T-cell (primary cell): ENCODE data around the gene CDH13. TPM values are rescaled to one million over a fixed set of nuclear protein-coding genes. Genes with fewer than 3 reads are reported as not detected.

ENCODE experiments used
- ATAC-seq, 4 experiments: fragments of 200-7000 bp in 3 of 4; fragments of 150-1000 bp in 1 of 4; cut with Tn5 transposase; replicated peaks in 1 of 4; 1 replicate in 3 of 4; 2 replicates in 1 of 4; pipeline ENCODE4 v1.10.0; 2021; ENCODE audit warnings: moderate library complexity in 3 of 4, mild to moderate bottlenecking in 2 of 4, moderate number of reproducible peaks in 1 of 4
- CTCF ChIA-PET, 2 donors: fragments of 300-600 bp; sonication (Branson Sonifier 250); formaldehyde crosslinking; loops; one replicate each; lab custom pipeline; 2022; ENCODE audit warnings: antibody characterized with exemption in 2 of 2; lab: Charles Lee
- POLR2A ChIA-PET, 2 donors: fragments of 300-600 bp; sonication (Branson Sonifier 250); formaldehyde crosslinking; loops; one replicate each; lab custom pipeline; 2022; ENCODE audit warnings: antibody characterized with exemption in 2 of 2; lab: Charles Lee
- DNase-seq, 35 experiments: peaks; one replicate each; pipeline versions ENCODE4 v3.0.0 to v3.0.0-alpha.2; 2013 to 2023
- H3K27ac ChIP-seq: one replicate; pipeline ENCODE4 v1.5.1; 2013; ENCODE audit warnings: low read length
- H3K27me3 ChIP-seq, 2 experiments: replicated peaks in 1 of 2; 1 replicate in 1 of 2; 2 replicates in 1 of 2; pipeline versions ENCODE4 v1.6.1 to v1.7.0; 2013; ENCODE audit warnings: low read length in 1 of 2, mixed read lengths in 1 of 2; ENCODE audit not compliant: control insufficient read depth in 2 of 2, insufficient read depth in 2 of 2; ENCODE audit errors: extremely low read depth in 1 of 2
- H3K36me3 ChIP-seq, 2 donors: 1 replicate in 1 of 2; 2 replicates in 1 of 2; pipeline versions ENCODE4 v1.6.1 to v1.7.0; 2013; ENCODE audit warnings: low read length in 1 of 2; ENCODE audit not compliant: control insufficient read depth in 2 of 2, insufficient read depth in 1 of 2; ENCODE audit errors: extremely low read depth in 1 of 2
- H3K4me1 ChIP-seq, 2 experiments: 1 replicate in 1 of 2; 2 replicates in 1 of 2; pipeline versions ENCODE4 v1.6.1 to v1.7.0; 2013; ENCODE audit warnings: low read length in 2 of 2, mixed read lengths in 1 of 2; ENCODE audit not compliant: insufficient read depth in 2 of 2, control insufficient read depth in 1 of 2; ENCODE audit errors: extremely low read depth in 1 of 2
- H3K4me3 ChIP-seq, 2 donors: 1 replicate in 1 of 2; 2 replicates in 1 of 2; pipeline versions ENCODE4 v1.5.1 to v1.7.0; 2013; ENCODE audit warnings: mild to moderate bottlenecking in 2 of 2, low read length in 1 of 2, moderate library complexity in 1 of 2; ENCODE audit not compliant: control insufficient read depth in 1 of 2; ENCODE audit errors: extremely low read depth in 1 of 2
- H3K9me3 ChIP-seq: 2 replicates; pipeline ENCODE4 v1.7.0; 2013
- H3K27ac Mint-ChIP-seq, 2 donors: one replicate each; pipeline ENCODE4 v1.8.0; 2020 to 2021; ENCODE audit warnings: mild to moderate bottlenecking in 2 of 2, mixed read lengths in 2 of 2
- H3K27me3 Mint-ChIP-seq, 2 donors: one replicate each; pipeline ENCODE4 v1.8.0; 2021 to 2022; ENCODE audit warnings: mixed read lengths in 2 of 2
- H3K36me3 Mint-ChIP-seq: one replicate; pipeline ENCODE4 v1.8.0; 2021; ENCODE audit warnings: mixed read lengths
- H3K4me1 Mint-ChIP-seq, 3 donors: one replicate each; pipeline ENCODE4 v1.8.0; 2020 to 2022; ENCODE audit warnings: mixed read lengths in 3 of 3, mild to moderate bottlenecking in 1 of 3
- H3K4me3 Mint-ChIP-seq, 3 donors: one replicate each; pipeline ENCODE4 v1.8.0; 2020 to 2022; ENCODE audit warnings: mild to moderate bottlenecking in 3 of 3, mixed read lengths in 3 of 3, moderate library complexity in 3 of 3
- H3K9me3 Mint-ChIP-seq, 3 donors: one replicate each; pipeline ENCODE4 v1.8.0; 2020 to 2022; ENCODE audit warnings: mixed read lengths in 3 of 3
- WGBS: methylation state at CpG from one replicate; pipeline ENCODE4 v1.1.5; 2013; ENCODE audit warnings: missing lambda C conversion rate; ENCODE audit not compliant: insufficient coverage; 5-methylcytosine and 5-hydroxymethylcytosine counted together
- total RNA-seq, 35 experiments: library from RNA in 6 of 35; stranded (reverse) in 6 of 35; fragments of 120-200 nt in 1 of 35; gene quantifications; one replicate each; pipeline versions ENCODE4 v1.2.1 to v1.2.4 and lab custom pipeline; 2013 to 2026

The CDH13 gene
- total RNA-seq, 5 donors from 2014 or later (not counting 1 experiment from before 2014, with no cell fraction given), result not detected

- H3K36me3 ChIP-seq, result no peaks in the 10 kb centered on the region
- DNase-seq (no peak), ATAC-seq (no peak)
- no peak overlapping the region for H3K4me3 ChIP-seq
- H3K9me3 ChIP-seq, result no peaks in the 10 kb centered on the region
- Mint-ChIP-seq H3K27me3 (peaks cover 14 to 22% of the 10 kb centered on the region in 2 donors), H3K36me3 (no peaks in the 10 kb centered on the region), H3K4me1 (no peaks in the 10 kb centered on the region), H3K9me3 (no peaks in the 10 kb centered on the region), H3K27ac (no peak overlapping the region), H3K4me3 (no peak overlapping the region)
- H3K27me3 ChIP-seq, result no peaks in the 10 kb centered on the region
- ChIA-PET POLR2A (no interaction called here), CTCF (no interaction called here)
- WGBS, result 47% methylated on average over 5 of the region's 5 CpGs
- H3K27ac ChIP-seq, result no peak overlapping the region
- H3K4me1 ChIP-seq, result no peaks in the 10 kb centered on the region
Observed at GRCh38 chr16:83692224-83692623, 1065.5 kb downstream of the CDH13 start.

GRCh38 chr16:83698964-83699363 is 1072.2 kb downstream of the CDH13 start:
- peaks cover 0 to 9% of the 10 kb centered on the region in 2 experiments for H3K27me3 ChIP-seq
- H3K4me1 ChIP-seq, result no peaks in the 10 kb centered on the region
- ATAC-seq, result no peak
- Mint-ChIP-seq H3K36me3 (no peaks in the 10 kb centered on the region), H3K27me3 (peaks cover 5 to 11% of the 10 kb centered on the region in 2 donors), H3K4me3 (no peak overlapping the region), H3K4me1 (no peaks in the 10 kb centered on the region), H3K9me3 (peaks cover 0 to 17% (median 0%) of the 10 kb centered on the region in 3 donors), H3K27ac (no peak overlapping the region)
- no peaks in the 10 kb centered on the region for H3K9me3 ChIP-seq
- no peak overlapping the region for H3K27ac ChIP-seq
- no peaks in the 10 kb centered on the region for H3K36me3 ChIP-seq
- WGBS, result 92% methylated on average over 4 of the region's 4 CpGs
- ChIA-PET CTCF (no interaction called here), POLR2A (no interaction called here)
- H3K4me3 ChIP-seq, result no peak overlapping the region
- DNase-seq, result no peak

DNA sequence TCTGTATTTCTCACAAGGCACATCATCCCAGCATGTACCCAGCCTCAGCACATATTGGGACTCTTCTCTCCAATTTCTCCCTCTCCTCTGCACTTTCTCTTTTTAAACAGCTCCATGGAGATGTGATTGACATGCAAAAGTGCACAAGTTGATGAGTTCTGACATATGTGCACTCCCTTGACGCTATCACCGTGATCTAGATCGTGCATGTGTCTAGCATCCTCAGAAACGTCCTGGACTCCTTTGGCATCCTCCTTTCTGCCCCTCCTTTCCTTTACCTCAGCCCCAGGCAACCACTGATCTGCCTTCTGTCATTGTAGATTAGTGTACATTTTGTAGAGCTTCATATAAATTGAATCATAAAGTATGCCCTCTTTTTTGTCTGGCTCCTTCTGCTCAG is 1073.0 kb downstream of the CDH13 start:
- CTCF ChIA-PET, result no interaction called here
- peaks cover 0 to 17% (median 0%) of the 10 kb centered on the region in 3 donors for H3K9me3 Mint-ChIP-seq
- Histone ChIP-seq H3K4me1 (no peaks in the 10 kb centered on the region), H3K27ac (no peak overlapping the region), H3K27me3 (peaks cover 0 to 9% of the 10 kb centered on the region in 2 experiments), H3K36me3 (no peaks in the 10 kb centered on the region), H3K4me3 (no peak overlapping the region), H3K9me3 (no peaks in the 10 kb centered on the region)
- ATAC-seq (no peak), DNase-seq (no peak)
- H3K4me1 Mint-ChIP-seq, result no peaks in the 10 kb centered on the region
- peaks cover 5 to 11% of the 10 kb centered on the region in 2 donors for H3K27me3 Mint-ChIP-seq
- POLR2A ChIA-PET, result no interaction called here
- no peak overlapping the region for H3K27ac Mint-ChIP-seq
- no peak overlapping the region for H3K4me3 Mint-ChIP-seq
- no peaks in the 10 kb centered on the region for H3K36me3 Mint-ChIP-seq
- 100% methylated on average over 2 of the region's 4 CpGs for WGBS

DNA sequence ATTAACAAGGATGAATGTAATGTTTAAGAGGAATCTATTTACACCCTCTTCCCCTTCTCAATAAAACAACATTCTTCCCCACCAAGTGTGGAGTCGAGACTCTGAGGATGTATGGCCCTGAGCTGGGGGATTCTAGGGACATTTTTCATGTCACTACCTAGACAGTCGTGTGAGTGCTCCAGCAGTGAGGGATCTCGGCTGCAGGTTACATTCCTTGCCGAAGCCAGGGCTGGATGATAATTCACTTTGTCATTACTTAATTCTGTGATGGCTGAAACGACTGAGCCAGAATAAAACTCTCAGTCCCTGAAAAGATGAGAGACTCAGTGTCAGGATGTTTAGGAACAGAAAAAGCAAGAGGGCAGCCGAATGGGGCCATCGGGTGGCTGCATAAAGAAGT is 1074.1 kb downstream of the CDH13 start:
- no peaks in the 10 kb centered on the region for H3K36me3 ChIP-seq
- peaks cover 0 to 9% of the 10 kb centered on the region in 2 experiments for H3K27me3 ChIP-seq
- Mint-ChIP-seq H3K36me3 (no peaks in the 10 kb centered on the region), H3K4me1 (no peaks in the 10 kb centered on the region), H3K27me3 (peaks cover 5 to 11% of the 10 kb centered on the region in 2 donors), H3K9me3 (peaks cover 0 to 17% (median 0%) of the 10 kb centered on the region in 3 donors), H3K27ac (no peak overlapping the region), H3K4me3 (no peak overlapping the region)
- ATAC-seq (no peak), DNase-seq (no peak)
- ChIA-PET CTCF (no interaction called here), POLR2A (no interaction called here)
- 72% methylated on average over 4 of the region's 7 CpGs for WGBS
- H3K4me3 ChIP-seq, result no peak overlapping the region
- no peak overlapping the region for H3K27ac ChIP-seq
- no peaks in the 10 kb centered on the region for H3K4me1 ChIP-seq
- H3K9me3 ChIP-seq, result no peaks in the 10 kb centered on the region

- CTCF ChIA-PET, result no interaction called here
- H3K27ac Mint-ChIP-seq, result no peak overlapping the region
- no peak overlapping the region for H3K4me3 ChIP-seq
- H3K27ac ChIP-seq, result no peak overlapping the region
- POLR2A ChIA-PET, result no interaction called here
- no peaks in the 10 kb centered on the region for H3K36me3 Mint-ChIP-seq
- peaks cover 5 to 11% of the 10 kb centered on the region in 2 donors for H3K27me3 Mint-ChIP-seq
- no peaks in the 10 kb centered on the region for H3K9me3 ChIP-seq
- WGBS, result 59% methylated on average over 4 of the region's 9 CpGs
- H3K4me1 Mint-ChIP-seq, result no peaks in the 10 kb centered on the region
- no peaks in the 10 kb centered on the region for H3K36me3 ChIP-seq
- H3K4me3 Mint-ChIP-seq, result no peak overlapping the region
- H3K9me3 Mint-ChIP-seq, result peaks cover 0 to 17% (median 0%) of the 10 kb centered on the region in 3 donors
- DNase-seq, result no peak
- peaks cover 0 to 9% of the 10 kb centered on the region in 2 experiments for H3K27me3 ChIP-seq
- H3K4me1 ChIP-seq, result no peaks in the 10 kb centered on the region
- ATAC-seq, result no peak
Observed at GRCh38 chr16:83701494-83701893, 1074.7 kb downstream of the CDH13 start.

DNA sequence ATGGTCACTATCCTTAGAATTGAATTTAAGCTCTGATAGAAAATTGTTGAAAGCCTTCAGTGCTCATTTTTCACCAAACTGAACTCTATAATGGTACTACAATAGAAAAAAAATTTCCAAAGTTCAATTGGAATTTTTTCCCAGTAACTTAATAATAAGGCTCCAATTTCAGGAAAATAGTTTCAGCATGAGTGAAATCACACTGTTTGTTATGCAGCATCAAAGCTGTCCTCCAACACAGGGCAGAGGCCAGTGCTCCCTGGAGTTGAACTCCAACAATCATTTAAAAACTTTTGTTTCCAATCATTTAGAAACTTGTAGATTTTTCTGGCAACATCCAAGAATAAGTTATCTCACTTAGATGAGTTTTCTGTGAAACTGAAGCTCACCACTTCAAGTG is 1077.9 kb downstream of the CDH13 start:
- H3K27me3 Mint-ChIP-seq, result peaks cover 3 to 11% of the 10 kb centered on the region in 2 donors
- ChIA-PET POLR2A (no interaction called here), CTCF (no interaction called here)
- no peak for DNase-seq
- H3K27ac Mint-ChIP-seq, result no peak overlapping the region
- H3K4me1 Mint-ChIP-seq, result no peaks in the 10 kb centered on the region
- ATAC-seq, result no peak
- H3K4me3 ChIP-seq, result no peak overlapping the region
- H3K9me3 Mint-ChIP-seq, result peaks cover 0 to 18% (median 0%) of the 10 kb centered on the region in 3 donors
- H3K27ac ChIP-seq, result no peak overlapping the region
- peaks cover 0 to 6% of the 10 kb centered on the region in 2 experiments for H3K27me3 ChIP-seq
- no peaks in the 10 kb centered on the region for H3K4me1 ChIP-seq
- no peaks in the 10 kb centered on the region for H3K9me3 ChIP-seq
- H3K36me3 ChIP-seq, result no peaks in the 10 kb centered on the region
- H3K36me3 Mint-ChIP-seq, result no peaks in the 10 kb centered on the region
- H3K4me3 Mint-ChIP-seq, result no peak overlapping the region

DNA sequence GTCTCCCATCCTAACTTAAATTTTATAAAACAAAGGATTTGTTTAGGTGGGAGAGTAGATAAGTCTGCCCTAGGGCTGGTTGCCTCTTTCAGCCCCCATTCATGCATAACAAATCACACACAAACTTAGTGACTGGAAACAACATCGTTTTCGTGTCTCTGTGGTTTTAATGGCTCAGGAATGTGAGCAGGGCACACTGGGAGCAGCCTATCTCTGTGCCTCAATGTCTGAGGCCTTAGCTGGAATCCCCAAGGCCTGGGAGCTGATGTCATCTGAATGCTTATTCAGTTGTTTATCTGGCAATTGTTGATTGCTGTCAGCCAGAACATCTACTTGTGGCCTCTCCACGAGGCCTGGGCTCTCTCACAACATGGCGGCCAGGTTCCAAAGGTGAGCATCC is 1079.1 kb downstream of the CDH13 start:
- Mint-ChIP-seq H3K27me3 (peaks cover 6 to 8% of the 10 kb centered on the region in 2 donors), H3K36me3 (no peaks in the 10 kb centered on the region), H3K4me1 (no peaks in the 10 kb centered on the region), H3K9me3 (peaks cover 0 to 13% (median 0%) of the 10 kb centered on the region in 3 donors), H3K4me3 (no peak overlapping the region), H3K27ac (no peak overlapping the region)
- CTCF ChIA-PET, result no interaction called here
- H3K4me1 ChIP-seq, result no peaks in the 10 kb centered on the region
- 50% methylated on average over 2 of the region's 4 CpGs for WGBS
- ATAC-seq (no peak), DNase-seq (no peak)
- no peak overlapping the region for H3K4me3 ChIP-seq
- H3K9me3 ChIP-seq, result no peaks in the 10 kb centered on the region
- POLR2A ChIA-PET, result no interaction called here
- no peaks in the 10 kb centered on the region for H3K36me3 ChIP-seq
- H3K27me3 ChIP-seq, result peaks cover 0 to 6% of the 10 kb centered on the region in 2 experiments
- no peak overlapping the region for H3K27ac ChIP-seq
